GM12878 (cell line): ENCODE results near the gene TMEM176A.

ENCODE experiments used
- FOXM1 ChIP-seq: IDR thresholded peaks from 2 replicates; pipeline ENCODE4 v1.6.1; 2012; ENCODE audit warnings: low read depth, mild to moderate bottlenecking, inconsistent platforms, low read length, moderate library complexity
- HDAC6 ChIP-seq: fragments of 200-600 bp; sonication (generic); IDR thresholded peaks from one replicate; pipeline ENCODE4 v1.8.0; 2017; ENCODE audit warnings: antibody characterized with exemption; ENCODE audit not compliant: unreplicated experiment
- NBN ChIP-seq: fragments of 450-650 bp; IDR thresholded peaks from 2 replicates; pipeline ENCODE4 v1.6.1; 2016
- RFX5 ChIP-seq: IDR thresholded peaks from 2 replicates; pipeline ENCODE4 v1.6.1; 2011; ENCODE audit warnings: low read depth, low read length, improper control_type of control experiment
- SMC3 ChIP-seq: IDR thresholded peaks from 2 replicates; pipeline ENCODE4 v1.6.1; 2011; ENCODE audit warnings: low read length, improper control_type of control experiment, borderline replicate concordance
- SPI1 ChIP-seq: IDR thresholded peaks from 2 replicates; pipeline ENCODE4 v1.6.1; 2011; ENCODE audit warnings: low read depth, mild to moderate bottlenecking, low read length, moderate library complexity, borderline replicate concordance; ENCODE audit not compliant: insufficient read depth
- SUZ12 ChIP-seq: fragments of 200-600 bp; sonication (generic); IDR thresholded peaks from one replicate; pipeline ENCODE4 v1.6.1; 2018; ENCODE audit warnings: antibody characterized with exemption, mild to moderate bottlenecking; ENCODE audit not compliant: unreplicated experiment
- TF ChIP-seq, protein P1 (sequence below): IDR thresholded peaks from 2 replicates; pipeline ENCODE4 v1.6.1; 2012; ENCODE audit warnings: low read depth, low read length, improper control_type of control experiment
- TF ChIP-seq, protein P2 (sequence below), 3 experiments: IDR thresholded peaks in 2 of 3; conservative IDR thresholded peaks in 1 of 3; 2 replicates each; pipeline ENCODE4 v1.5.1; 2011; ENCODE audit warnings: low read depth in 3 of 3, low read length in 3 of 3, mild to moderate bottlenecking in 3 of 3, control low read depth in 2 of 3, moderate library complexity in 2 of 3, inconsistent platforms in 1 of 3, mixed read lengths in 1 of 3; ENCODE audit not compliant: control insufficient read depth in 2 of 3, insufficient read depth in 1 of 3; ENCODE audit errors: extremely low read depth in 1 of 3

DNA sequence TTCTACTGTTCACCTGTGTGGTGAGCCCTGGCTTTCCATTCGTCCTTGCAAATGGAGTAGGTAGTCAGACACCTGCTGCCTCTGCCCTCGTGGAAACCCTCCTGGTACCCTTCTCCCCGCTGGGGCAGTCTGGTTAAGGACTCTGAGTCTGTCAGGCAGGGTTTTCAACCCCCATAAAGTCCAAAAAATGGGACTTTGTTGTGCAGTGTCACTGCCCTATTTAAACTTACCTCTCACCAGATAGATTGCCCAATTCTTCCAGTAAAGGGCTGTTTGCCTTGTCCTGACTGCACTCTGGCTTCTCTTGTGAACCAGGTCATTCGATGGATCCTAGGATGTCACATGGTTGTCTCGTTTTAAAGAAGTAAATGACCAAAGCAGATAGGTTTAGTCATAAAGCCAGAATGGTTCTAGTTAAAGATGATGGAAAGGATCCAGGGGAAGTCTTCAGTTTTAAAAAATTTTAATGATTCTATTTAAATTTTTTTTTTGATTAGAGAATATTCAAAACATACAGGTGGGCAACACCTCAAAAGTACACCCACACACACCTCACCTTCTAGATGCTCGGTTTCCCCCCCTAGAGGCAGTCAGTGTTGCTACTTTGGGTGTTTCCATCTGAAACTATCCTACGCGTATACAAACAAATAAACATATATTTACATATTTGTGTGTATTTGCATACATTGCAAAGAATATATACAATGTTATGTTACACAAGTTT lies 22.4 kb upstream of the TMEM176A start:
- TF ChIP-seq SPI1 (no peak), HDAC6 (no peak), SUZ12 (no peak), NBN (no peak), RFX5 (no peak), FOXM1 (no peak), SMC3 (no peak)
- TF ChIP-seq, protein P1, sequence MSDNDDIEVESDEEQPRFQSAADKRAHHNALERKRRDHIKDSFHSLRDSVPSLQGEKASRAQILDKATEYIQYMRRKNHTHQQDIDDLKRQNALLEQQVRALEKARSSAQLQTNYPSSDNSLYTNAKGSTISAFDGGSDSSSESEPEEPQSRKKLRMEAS, result no peak
- TF ChIP-seq, protein P2, sequence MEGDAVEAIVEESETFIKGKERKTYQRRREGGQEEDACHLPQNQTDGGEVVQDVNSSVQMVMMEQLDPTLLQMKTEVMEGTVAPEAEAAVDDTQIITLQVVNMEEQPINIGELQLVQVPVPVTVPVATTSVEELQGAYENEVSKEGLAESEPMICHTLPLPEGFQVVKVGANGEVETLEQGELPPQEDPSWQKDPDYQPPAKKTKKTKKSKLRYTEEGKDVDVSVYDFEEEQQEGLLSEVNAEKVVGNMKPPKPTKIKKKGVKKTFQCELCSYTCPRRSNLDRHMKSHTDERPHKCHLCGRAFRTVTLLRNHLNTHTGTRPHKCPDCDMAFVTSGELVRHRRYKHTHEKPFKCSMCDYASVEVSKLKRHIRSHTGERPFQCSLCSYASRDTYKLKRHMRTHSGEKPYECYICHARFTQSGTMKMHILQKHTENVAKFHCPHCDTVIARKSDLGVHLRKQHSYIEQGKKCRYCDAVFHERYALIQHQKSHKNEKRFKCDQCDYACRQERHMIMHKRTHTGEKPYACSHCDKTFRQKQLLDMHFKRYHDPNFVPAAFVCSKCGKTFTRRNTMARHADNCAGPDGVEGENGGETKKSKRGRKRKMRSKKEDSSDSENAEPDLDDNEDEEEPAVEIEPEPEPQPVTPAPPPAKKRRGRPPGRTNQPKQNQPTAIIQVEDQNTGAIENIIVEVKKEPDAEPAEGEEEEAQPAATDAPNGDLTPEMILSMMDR (IDR thresholded peaks at IDR 0.05 in 2 of 3, conservative IDR thresholded peaks at IDR 0.05 in 1 of 3; ENCODE audit: control insufficient read depth in 2 of 3, extremely low read depth in 1 of 3, insufficient read depth in 1 of 3, low read depth in 3 of 3, low read length in 3 of 3), result no peak
